Endometrial microvascular endothelial cells (primary cell): ENCODE data around the gene SHANK3. TPM values are rescaled to one million over a fixed set of nuclear protein-coding genes. Genes with fewer than 3 reads are reported as not detected.

Experiments
- in situ Hi-C: cut with HindIII; loops from 2 replicates; pipeline ENCODE4 v1.10.0; 2017; ENCODE audit warnings: low sequenced_read_pairs, low pct_unique_long_range_greater_than_20kb; ENCODE audit errors: inconsistent ontology term
- total RNA-seq: library from RNA; depleted of rRNA; stranded (reverse); fragments of >200 nt; gene quantifications from one replicate; pipeline ENCODE4 v1.2.3, GENCODE V29; 2015; ENCODE audit errors: inconsistent ontology term

Gene SHANK3
- total RNA-seq, 1 donor from 2014 or later, result 22.2 TPM

DNA sequence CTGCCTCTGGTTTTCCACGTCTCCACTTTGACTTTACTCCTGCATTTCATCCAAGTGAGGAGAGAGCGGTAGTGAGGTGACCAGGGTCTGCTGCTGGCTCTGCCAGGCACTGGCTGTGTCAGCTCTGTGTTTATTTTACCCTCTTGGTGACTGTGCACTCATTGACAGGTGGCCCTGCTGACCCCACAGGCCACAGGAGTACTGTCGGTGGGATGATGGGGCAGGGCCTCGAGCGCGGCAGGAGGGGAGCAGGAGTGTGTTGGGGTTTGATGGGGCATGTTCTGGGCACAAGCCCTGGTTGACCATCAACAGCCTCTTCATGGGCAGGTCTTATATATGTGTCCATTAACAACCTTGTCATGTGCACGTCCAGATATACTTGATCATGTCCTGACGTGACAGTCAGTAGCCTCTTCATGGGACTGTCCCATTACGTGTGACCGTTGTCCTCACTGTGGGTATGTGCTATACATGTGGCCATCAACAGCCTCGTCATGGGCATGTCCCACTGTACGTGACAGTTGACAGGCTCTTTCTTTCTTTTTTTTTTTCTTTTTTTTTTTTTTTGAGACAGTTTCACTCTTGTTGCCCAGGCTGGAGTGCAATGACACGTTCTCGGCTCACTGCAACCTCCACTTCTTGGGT, 34.0 kb downstream of the SHANK3 start:
- in situ Hi-C loops, result no loop called here

DNA sequence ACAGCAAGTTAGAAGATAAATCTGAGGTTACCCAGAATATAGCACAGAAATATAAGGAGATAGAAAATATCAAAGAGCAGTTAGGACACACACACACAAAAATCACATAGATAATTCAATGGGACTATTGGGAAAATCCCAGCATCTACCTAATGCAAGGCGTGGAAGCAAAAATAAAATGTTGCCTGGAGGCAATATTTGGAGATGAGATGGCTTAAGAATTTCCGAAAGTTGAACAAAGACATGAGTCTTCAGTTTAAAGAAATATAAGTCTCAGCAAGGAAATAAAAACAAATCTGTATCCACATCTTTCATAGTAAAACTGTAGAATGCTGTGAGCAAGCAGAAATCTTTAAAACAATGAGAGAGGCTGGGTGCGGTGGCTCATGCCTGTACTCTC, 35.9 kb downstream of the SHANK3 start:
- in situ Hi-C loops, result no loop called here

DNA sequence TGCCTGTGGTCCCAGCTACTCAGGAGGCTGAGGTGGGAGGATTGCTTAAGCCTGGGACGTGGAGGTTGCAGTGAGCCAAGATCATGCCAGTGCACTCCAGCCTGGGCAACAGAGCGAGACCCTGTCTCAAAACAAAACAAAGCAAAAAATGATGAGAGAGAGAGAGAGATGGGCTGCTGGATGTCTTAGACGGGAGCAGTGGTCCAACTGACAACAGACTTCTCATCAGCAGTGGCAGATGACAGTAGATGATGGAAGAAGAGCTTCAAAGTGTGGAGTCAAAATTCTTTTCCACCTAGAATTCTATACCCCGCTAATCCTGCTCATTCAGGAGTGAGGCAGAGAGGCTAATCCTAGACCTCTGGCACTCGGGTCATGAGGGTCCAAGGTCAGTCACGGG, 36.4 kb downstream of the SHANK3 start:
- in situ Hi-C loops, result no loop called here

DNA sequence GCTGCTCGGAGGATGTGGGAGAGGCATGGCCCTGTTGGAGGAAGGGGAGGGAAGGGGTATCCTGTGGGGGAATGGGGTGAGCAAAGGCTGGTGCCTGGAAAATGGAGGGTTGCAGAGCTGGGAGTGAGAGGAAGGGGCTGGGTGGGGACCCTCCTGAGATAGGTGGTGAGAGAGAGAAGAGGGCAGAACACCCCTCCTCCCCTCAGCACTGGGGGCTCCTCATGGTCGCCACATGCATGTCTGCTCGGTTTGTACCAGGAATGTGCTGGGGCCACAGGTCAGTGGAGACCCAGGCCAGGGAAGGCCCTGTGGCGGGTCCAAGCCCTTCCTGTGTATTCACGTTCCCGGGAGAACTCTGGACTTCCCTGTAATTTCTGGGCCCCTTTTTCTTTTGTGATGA, 37.6 kb downstream of the SHANK3 start:
- in situ Hi-C loops, result no loop called here

DNA sequence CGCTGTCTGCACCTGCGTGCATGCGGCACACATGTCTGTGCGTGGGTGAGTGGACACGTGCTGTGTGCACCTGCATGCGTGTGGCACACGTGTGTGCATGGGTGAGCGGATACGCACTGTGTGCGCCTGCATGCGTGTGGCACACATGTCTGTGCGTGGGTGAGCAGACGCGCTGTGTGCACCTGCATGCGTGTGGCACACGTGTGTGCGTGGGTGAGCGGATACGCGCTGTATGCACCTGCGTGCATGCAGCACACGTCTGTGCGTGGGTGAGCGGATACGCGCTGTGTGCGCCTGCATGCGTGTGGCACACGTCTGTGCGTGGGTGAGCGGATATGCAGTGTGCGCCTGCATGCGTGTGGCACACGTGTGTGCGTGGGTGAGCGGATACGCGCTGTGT, 38.3 kb downstream of the SHANK3 start:
- in situ Hi-C loops, result no loop called here

DNA sequence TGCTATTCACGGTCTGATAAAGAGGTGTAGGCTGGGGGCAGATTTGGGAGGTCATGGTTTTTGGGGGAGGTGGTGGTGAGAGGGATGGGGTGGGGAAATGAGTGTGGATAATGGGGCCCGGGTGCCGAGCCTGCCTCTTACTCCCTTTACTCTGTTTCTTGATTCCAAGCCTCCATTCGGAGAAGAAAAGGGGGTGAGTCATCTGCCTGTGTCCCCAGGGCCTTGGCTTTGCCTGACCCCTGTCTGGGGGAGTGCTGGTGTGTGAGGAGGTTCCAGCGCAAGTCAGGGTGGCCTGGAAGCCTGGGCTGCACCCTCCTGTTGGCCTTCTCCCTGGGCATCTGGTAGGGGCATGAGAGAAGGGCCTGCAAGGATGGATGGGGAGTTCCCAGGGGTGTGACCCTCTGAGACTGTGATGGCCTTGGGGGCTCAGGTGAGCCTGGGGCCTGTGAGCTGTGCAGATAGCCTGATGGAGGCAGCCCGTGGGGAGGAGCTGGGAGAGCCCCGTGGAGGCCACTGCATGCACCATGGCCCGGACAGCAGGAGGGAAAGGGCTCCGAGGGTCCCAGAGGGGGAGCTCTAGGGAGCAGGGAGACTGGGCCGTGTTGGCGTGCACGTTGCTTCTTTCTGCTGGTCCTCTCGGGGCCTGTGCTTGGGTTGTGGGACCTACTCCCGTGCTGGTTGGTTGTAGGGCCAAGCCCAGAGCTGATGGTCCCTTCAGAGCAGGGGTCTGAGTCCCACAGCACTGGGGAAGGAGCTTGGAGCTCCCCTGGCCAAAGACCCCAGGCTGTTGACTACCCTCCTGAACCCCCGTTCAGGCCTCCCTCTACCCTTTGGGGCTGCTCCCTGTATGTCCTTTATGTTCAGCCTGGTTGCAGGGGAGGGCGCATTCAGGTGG, 39.1 kb downstream of the SHANK3 start:
- in situ Hi-C loops, result no loop called here

DNA sequence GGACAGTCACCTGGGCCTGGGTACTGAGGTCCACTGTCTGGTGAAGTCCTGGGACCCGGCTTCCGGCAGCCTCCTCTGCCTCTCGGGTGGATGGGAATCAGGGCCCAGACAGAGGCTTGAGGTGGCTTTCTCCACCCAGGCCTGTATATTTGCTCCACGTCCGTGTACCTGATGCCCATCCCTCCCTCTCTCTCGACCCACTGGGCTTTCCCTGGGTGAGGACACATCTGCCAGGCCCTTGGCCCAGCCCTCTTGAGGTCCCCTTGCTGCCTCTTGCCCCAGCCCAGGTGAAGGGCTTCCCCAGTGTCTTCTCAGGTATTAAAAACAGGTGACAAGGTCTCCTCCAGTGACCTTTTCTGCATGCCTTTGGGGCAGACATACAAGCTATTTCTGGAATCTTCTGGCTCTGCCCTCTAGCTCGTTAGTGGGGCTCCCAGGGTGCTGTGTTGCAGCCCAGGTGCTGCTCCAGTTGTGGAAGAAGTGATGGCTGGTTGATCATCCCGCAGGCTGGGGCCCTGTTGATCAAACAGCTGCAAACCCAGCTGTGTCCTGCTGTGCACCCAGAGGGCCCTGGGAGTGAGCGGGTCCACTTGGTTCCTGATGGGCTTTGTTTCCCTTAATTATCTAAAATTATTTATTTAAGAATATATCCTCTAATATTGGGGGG, 39.9 kb downstream of the SHANK3 start:
- in situ Hi-C loops, result no loop called here

DNA sequence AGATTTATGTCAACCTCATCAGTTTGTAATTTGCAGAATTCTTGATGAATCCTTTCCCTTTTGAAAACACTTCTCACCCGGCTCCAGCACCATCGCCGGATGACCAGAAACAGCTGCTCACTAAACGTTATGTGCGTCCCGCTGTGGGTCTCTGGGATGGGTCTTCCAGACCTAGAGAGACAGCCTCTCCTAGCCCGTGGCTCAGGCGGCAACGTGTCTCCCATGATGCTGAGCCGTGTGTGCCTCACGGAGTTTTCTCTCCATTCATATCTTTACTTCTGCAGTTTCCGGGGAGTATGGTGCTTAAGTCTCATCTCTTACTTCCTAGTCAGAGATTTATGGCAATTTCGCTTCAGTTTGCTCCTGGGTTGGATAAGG, 40.4 kb downstream of the SHANK3 start:
- in situ Hi-C loops, result no loop called here

DNA sequence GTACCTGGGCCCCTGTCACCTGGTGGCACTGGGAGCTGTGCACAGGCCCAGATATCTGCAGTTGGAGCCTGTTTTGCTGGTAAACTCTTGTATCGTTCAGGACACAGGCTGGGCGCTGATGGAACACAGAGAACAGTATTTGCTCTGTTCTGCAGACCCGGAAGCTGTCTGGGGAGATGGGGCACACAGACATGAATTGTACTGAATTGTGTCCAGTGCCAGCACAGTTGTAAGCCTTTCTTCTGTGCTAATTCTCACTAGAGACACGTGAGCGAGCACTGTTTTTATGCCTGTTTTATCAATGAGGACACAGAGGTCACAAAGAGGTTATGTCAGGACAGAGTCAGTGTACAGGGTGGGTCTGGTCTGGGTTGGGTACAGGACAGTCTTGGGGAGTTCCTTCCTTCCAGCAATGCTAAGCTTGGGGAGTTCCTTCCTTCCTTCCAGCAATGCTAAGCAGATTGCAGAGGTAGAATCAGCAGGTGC, 41.0 kb downstream of the SHANK3 start:
- in situ Hi-C loops, result no loop called here

DNA sequence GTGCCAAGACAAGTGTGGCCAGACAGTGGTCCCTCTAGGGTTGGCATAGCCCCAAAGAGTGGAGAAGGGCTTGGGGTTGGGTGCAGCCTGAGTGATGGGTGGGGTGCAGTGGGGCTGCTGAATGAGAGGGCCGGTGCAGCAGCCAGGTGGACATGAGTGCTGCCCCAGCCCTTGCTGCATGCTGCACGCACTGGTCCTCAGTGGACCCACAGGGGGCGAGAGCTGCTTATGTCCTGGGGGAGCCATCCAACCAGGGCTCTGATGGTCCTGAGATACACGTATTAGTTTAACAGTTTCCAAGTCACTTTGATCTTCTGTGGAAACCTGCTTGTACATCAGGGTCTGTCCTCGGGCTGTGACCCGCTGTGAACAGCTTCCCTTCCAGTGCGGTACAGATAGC, 41.5 kb downstream of the SHANK3 start:
- in situ Hi-C loops, result no loop called here

DNA sequence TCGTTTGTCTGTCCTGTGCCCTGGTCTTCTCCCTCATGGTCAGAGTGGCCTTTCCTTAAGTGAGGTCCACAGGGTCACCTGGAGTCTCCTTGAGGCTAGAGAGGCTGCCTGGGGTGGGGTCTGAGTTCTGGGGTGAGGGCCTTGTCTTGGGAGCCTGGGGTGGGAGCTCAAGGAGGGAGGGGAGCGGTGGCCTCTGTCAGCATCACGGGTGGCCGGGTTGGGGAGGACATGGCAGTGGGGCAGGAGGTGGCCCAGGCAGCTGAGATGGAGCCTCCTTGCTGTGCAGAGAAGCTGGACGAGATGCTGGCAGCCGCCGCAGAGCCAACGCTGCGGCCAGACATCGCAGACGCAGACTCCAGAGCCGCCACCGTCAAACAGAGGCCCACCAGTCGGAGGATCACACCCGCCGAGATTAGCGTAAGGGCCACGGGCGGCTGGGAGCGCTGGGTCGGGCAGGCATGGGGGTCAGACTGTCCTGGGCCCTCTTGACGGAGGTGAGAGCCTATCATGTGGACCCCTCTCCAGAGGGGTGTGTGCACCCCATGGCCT, 42.1 kb downstream of the SHANK3 start:
- in situ Hi-C loops, result no loop called here

DNA sequence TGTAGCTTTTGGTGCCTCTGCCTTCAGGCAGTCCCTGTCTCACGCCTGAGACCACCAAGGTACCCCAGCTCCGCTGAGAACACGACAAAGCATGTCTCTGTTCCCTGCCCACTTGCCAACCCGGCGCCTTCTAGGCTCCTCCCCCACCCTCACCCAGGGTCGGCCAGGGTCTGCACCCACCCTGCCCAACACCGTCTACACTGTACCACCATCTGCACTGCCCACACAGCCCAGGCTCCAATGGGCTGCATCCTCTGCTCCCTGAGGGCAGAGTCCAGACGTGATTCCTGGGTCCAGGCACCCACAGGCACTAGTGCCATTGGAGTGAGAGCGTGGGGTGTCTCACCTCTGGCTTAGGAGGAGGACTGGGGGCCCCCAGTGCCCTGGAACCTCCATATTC, 42.6 kb downstream of the SHANK3 start:
- in situ Hi-C loops, result no loop called here

DNA sequence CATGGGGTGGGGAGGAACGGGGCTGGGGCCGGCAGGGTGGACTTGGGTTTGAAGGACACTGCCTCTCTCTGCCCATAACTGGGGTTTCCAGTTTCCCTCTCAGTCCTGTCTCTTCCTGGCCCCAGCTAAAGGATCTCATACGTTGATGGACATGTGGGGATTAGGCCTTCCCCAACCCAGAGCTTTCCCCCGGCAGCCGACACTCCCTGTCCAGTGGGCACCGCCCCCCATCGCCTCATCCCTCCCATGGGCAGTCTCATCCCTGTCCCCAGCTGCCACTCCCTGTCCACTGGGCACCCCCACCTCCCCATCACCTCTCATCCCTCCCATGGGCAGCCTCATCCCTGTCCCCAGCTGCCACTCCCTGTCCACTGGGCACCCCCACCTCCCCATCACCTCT, 43.2 kb downstream of the SHANK3 start:
- in situ Hi-C loops, result no loop called here

DNA sequence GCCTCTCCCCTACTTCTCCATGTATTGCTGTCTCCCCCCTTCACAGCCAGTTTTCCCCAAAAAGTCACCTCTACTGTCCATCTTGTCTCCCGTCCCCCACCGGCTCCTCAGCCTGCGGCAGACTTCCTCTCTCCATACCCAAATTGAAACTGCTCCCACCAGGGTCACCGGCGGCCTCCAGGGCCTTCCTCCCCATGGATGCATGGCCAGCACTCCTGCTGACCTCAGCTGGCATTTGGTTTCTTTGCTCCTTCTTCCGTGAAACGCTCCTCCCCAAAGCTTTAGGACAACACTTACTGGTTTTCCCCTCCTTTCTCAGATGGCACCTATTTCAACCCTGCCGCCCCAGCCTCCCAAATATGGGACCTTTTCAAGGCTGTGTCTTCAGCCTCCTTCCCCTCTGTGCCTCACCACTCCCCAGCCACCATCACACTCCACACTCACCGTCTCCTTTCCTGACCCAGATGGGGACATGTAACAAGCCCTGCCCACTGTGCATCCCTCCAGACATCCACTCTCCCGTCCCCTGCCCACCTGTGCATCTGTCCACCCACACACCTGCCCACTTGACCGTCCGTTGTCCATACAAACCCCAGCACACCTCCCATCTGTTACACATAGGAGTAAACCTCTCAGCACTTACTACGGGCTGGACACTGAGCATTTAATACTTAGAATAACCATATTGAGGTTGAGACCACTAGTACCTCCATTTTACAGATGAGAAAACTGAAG, 43.8 kb downstream of the SHANK3 start:
- in situ Hi-C loops, result no loop called here

DNA sequence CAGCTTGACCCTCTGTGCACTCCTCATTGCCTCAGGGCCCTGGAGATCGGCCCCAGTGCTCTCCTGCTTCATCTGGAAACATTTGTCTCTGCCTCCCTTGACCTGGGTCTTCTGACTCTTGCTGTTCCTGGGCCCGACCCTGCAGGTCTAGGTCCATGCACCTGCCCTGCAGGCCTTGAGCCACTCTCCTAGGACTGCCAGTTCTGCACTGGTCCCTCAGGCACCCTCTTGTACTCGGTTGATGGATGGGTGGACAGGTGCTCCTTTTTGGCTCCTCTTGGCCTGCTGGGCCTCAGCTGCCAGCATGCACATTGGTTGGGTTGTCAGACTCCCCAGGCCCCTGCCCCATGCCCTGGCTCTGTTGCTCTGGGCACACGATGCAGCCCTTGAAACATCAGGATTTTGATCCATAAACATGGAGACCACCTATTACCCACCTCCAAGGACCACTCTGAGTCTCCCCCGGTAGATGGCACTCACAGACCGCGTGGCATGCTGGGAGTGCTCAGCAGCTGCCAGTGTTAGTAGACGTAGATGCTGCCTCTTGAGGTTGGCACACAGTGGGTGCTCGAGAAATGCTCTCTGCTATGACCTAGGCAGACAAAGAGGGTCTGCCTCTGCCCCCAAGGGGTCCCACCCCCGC, 45.2 kb downstream of the SHANK3 start:
- in situ Hi-C loops, result no loop called here

DNA sequence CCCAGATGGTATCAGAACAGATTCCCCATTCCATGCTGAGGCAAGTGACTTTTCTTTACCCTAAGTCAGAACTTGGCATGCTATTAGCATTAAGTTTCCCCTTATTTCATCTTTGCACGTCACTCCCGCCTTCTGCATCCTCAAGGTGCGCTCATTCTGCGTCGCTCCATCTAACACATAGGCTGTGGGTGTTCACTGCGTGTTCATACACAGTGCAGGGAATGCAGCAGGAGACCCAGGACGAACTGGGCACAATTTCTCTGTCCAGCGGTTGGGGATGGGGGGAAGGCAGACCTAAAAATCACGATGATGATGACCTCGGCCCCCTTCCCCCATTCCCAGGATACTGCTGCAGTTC, 45.7 kb downstream of the SHANK3 start:
- in situ Hi-C loops, result no loop called here

DNA sequence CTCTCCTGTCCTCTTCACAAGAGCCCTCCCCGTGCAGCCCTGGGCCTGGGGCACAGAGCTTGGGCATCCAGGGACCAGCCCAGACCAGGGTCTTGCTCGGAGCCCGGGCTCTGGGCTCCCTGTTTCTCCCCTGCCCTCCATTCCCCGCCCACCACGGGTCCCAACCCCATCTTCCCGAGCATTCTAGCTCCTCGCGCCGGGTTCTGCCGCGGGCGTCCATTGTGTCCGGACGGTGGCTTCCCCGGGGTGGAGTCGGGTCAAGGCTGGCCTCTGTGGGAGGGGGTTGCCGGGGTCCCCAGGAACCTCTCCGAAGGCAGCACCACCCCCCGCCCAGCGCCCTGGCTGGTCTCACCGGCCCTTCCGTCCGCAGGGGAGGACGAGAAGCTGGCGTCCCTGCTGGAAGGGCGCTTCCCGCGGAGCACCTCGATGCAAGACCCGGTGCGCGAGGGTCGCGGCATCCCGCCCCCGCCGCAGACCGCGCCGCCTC, 47.2 kb downstream of the SHANK3 start:
- in situ Hi-C loops, result no loop called here
